Caco-2 (cell line): ENCODE results near the gene HS3ST4. TPM values are rescaled to one million over a fixed set of nuclear protein-coding genes. Genes with fewer than 3 reads are reported as not detected.
A peak's percentile ranks its signal among the peaks of the same experiment; 100 is the strongest.

Source experiments
- BruUV-seq: library from RNA; stranded (reverse); fragments of 400-500 nt; replicated peaks from 2 replicates; lab custom pipeline; 2021; lab: Mats Ljungman, UMichigan
- CTCF ChIA-PET: fragments of 300-600 bp; sonication (Branson Sonifier 250); formaldehyde crosslinking; loops from one replicate; lab custom pipeline; 2022; ENCODE audit warnings: antibody characterized with exemption; lab: Charles Lee
- POLR2A ChIA-PET: fragments of 300-600 bp; sonication (Branson Sonifier 250); formaldehyde crosslinking; loops from one replicate; lab custom pipeline; 2022; ENCODE audit warnings: antibody characterized with exemption; lab: Charles Lee
- DNase-seq, 2 experiments: peaks; one replicate each; pipeline versions ENCODE4 v3.0.0 to v3.0.0-alpha.2; 2020 to 2022
- H3K27me3 ChIP-seq: replicated peaks from 2 replicates; pipeline ENCODE4 v1.6.0; 2011; ENCODE audit warnings: low read length; ENCODE audit not compliant: control insufficient read depth, insufficient read depth
- H3K36me3 ChIP-seq: 2 replicates; pipeline ENCODE4 v1.5.1; 2011; ENCODE audit warnings: low read length; ENCODE audit not compliant: control insufficient read depth, insufficient read depth
- H3K4me1 ChIP-seq: fragments of 250-450 bp; sonication (Bioruptor Pico); 2 replicates; pipeline ENCODE4 v1.5.1; 2020; ENCODE audit warnings: mild to moderate bottlenecking
- H3K4me3 ChIP-seq: 2 replicates; pipeline ENCODE4 v1.5.1; 2011; ENCODE audit warnings: low read depth, mild to moderate bottlenecking, control low read depth, low read length
- H3K9me3 ChIP-seq: fragments of 250-450 bp; sonication (Bioruptor Pico); 2 replicates; pipeline ENCODE4 v1.5.1; 2020; ENCODE audit warnings: mild to moderate bottlenecking, moderate library complexity
- H3K27ac Mint-ChIP-seq: one replicate; pipeline ENCODE4 v1.8.0; 2022; ENCODE audit warnings: mixed read lengths; ENCODE audit not compliant: unreplicated experiment
- H3K27me3 Mint-ChIP-seq: one replicate; pipeline ENCODE4 v1.8.0; 2022; ENCODE audit warnings: mixed read lengths; ENCODE audit not compliant: insufficient read depth, unreplicated experiment
- H3K36me3 Mint-ChIP-seq: one replicate; pipeline ENCODE4 v1.8.0; 2022; ENCODE audit warnings: mild to moderate bottlenecking, mixed read lengths; ENCODE audit not compliant: insufficient read depth, unreplicated experiment
- H3K4me1 Mint-ChIP-seq: one replicate; pipeline ENCODE4 v1.8.0; 2022; ENCODE audit warnings: low read depth, mixed read lengths; ENCODE audit not compliant: unreplicated experiment
- H3K4me3 Mint-ChIP-seq: one replicate; pipeline ENCODE4 v1.8.0; 2022; ENCODE audit warnings: mild to moderate bottlenecking, moderate library complexity, mixed read lengths; ENCODE audit not compliant: unreplicated experiment
- H3K9me3 Mint-ChIP-seq: one replicate; pipeline ENCODE4 v1.8.0; 2022; ENCODE audit warnings: mixed read lengths; ENCODE audit not compliant: unreplicated experiment
- intact Hi-C: fragments of 100-400 bp; cut with micrococcal nuclease; formaldehyde crosslinking; loops from one replicate; pipeline ENCODE4 v1.10.0; 2022; ENCODE audit not compliant: unreplicated experiment
- total RNA-seq: library from RNA; stranded (reverse); gene quantifications from 2 replicates; pipeline ENCODE4 v1.2.3, GENCODE V29; 2022
- TF ChIP-seq, protein P1 (sequence below), 2 experiments: fragments of 200-600 bp in 1 of 2; IDR thresholded peaks; 1 replicate in 1 of 2; 2 replicates in 1 of 2; pipeline versions ENCODE4 v1.5.1 to v1.8.0; 2011 to 2022; ENCODE audit warnings: antibody characterized with exemption in 1 of 2, control low read depth in 1 of 2, inconsistent platforms in 1 of 2, low read depth in 1 of 2, low read length in 1 of 2, mild to moderate bottlenecking in 1 of 2, moderate library complexity in 1 of 2; ENCODE audit not compliant: insufficient read depth in 1 of 2, severe bottlenecking in 1 of 2, unreplicated experiment in 1 of 2

HS3ST4 gene
- total RNA-seq, 1 experiment from 2014 or later = 0.11 TPM

DNA sequence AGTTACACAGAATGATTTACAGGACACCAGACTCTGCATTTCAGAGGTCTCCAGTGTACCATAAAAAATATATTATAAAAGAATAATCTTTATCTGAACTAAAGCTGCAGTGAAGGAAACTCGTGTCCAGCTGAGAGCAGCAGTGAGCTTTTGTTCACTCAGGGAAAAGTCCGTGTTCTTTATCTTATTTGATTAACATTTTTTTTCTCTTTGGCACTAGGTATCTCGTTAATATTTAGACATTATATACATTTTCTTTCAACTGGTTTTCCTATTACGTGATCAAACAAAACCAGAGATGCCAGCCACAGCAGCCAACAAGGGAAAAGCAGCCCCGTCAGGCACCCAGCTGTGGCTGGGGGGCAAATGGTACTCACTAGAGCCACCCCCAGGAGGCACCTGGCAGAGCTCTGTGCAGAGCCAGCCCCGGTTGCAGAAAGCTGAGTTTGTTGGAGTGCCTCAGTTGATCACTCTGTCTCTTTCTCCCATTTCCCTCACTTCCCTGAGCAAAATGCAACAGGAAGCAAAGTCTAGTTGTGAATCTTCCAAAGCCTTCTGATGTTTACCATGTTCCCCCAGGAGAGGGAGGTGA is 1.1 kb upstream of the HS3ST4 start:
- Mint-ChIP-seq H3K36me3 (no peaks in the 10 kb centered on the region), H3K27ac (no peak overlapping the region), H3K4me3 (peak overlapping the region; percentile 61), H3K4me1 (no peaks in the 10 kb centered on the region), H3K27me3 (peaks cover 23% of the 10 kb centered on the region), H3K9me3 (no peaks in the 10 kb centered on the region)
- intact Hi-C loops = no loop called here
- no peak overlapping the region for H3K4me3 ChIP-seq
- POLR2A ChIA-PET = no interaction called here
- no peaks in the 10 kb centered on the region for H3K36me3 ChIP-seq
- TF ChIP-seq, protein P1, sequence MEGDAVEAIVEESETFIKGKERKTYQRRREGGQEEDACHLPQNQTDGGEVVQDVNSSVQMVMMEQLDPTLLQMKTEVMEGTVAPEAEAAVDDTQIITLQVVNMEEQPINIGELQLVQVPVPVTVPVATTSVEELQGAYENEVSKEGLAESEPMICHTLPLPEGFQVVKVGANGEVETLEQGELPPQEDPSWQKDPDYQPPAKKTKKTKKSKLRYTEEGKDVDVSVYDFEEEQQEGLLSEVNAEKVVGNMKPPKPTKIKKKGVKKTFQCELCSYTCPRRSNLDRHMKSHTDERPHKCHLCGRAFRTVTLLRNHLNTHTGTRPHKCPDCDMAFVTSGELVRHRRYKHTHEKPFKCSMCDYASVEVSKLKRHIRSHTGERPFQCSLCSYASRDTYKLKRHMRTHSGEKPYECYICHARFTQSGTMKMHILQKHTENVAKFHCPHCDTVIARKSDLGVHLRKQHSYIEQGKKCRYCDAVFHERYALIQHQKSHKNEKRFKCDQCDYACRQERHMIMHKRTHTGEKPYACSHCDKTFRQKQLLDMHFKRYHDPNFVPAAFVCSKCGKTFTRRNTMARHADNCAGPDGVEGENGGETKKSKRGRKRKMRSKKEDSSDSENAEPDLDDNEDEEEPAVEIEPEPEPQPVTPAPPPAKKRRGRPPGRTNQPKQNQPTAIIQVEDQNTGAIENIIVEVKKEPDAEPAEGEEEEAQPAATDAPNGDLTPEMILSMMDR (IDR thresholded peaks at IDR 0.05; ENCODE audit: insufficient read depth in 1 of 2, low read depth in 1 of 2, low read length in 1 of 2, severe bottlenecking in 1 of 2, unreplicated experiment in 1 of 2) = no peak
- H3K4me1 ChIP-seq = no peaks in the 10 kb centered on the region
- CTCF ChIA-PET = no interaction called here
- no peaks in the 10 kb centered on the region for H3K9me3 ChIP-seq
- DNase-seq = no peak
- BruUV-seq = no TSS peak
- H3K27me3 ChIP-seq = no peaks in the 10 kb centered on the region; the same call in 1 of the 2 replicates

DNA sequence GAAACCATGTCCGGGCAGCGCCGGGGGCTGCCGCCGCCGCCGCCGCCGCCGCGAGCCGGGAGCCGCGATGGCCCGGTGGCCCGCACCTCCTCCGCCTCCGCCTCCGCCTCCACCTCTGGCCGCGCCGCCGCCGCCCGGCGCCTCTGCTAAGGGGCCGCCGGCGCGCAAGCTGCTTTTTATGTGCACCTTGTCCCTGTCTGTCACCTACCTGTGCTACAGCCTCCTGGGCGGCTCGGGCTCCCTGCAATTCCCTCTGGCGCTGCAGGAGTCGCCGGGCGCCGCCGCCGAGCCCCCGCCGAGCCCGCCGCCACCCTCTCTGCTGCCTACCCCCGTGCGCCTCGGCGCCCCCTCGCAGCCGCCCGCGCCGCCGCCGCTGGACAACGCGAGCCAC is 587 bp downstream of the HS3ST4 start:
- H3K27me3 ChIP-seq = no peaks in the 10 kb centered on the region; the same call in 1 of the 2 replicates
- H3K9me3 ChIP-seq = no peaks in the 10 kb centered on the region
- Mint-ChIP-seq H3K4me1 (no peaks in the 10 kb centered on the region), H3K27me3 (peaks cover 17% of the 10 kb centered on the region), H3K4me3 (peak overlapping the region; percentile 61), H3K36me3 (no peaks in the 10 kb centered on the region), H3K27ac (no peak overlapping the region), H3K9me3 (no peaks in the 10 kb centered on the region)
- no peaks in the 10 kb centered on the region for H3K4me1 ChIP-seq
- intact Hi-C loops = no loop called here
- POLR2A ChIA-PET = no interaction called here
- CTCF ChIA-PET = interaction anchor here (0.6 kb wide), 1 partner anchor 160 kb away, joined by 3 read pairs; no protein-coding TSS in a partner anchor
- BruUV-seq = no TSS peak
- H3K36me3 ChIP-seq = no peaks in the 10 kb centered on the region
- H3K4me3 ChIP-seq = 0 out of 2 replicates have a peak overlapping the region, but pooled peaks have one; percentile 22
- no peak for DNase-seq
- TF ChIP-seq, protein P1 (IDR thresholded peaks at IDR 0.05; ENCODE audit: insufficient read depth in 1 of 2, low read depth in 1 of 2, low read length in 1 of 2, severe bottlenecking in 1 of 2, unreplicated experiment in 1 of 2) = no peak

DNA sequence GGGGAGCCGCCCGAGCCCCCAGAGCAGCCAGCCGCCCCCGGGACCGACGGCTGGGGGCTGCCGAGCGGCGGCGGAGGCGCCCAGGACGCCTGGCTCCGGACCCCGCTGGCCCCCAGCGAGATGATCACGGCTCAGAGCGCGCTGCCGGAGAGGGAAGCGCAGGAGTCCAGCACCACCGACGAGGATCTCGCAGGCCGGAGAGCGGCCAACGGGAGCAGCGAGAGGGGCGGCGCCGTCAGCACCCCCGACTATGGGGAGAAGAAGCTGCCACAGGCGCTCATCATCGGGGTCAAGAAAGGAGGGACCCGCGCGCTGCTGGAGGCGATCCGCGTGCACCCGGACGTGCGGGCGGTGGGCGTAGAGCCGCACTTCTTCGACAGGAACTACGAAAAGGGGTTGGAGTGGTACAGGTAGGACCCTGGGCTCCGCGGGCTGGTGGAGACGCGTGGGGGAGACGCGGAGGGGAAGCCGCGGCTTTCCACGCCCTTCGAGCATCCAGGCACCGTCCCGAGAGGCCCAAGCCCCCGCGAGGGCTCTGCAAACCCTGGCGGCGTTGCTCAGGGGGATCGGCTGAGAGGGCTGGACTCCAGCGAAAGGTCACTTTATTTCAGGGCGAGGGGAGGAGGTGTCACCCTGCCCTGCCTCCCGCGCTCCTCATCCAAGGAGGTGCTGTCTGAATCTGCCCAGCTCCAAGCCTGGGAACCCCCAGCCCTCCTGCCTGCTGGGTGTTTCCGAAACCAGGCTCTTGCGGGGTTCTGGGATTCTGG is 1.2 kb downstream of the HS3ST4 start:
- H3K4me3 Mint-ChIP-seq = no peak overlapping the region
- H3K36me3 ChIP-seq = no peaks in the 10 kb centered on the region
- H3K9me3 Mint-ChIP-seq = no peaks in the 10 kb centered on the region
- no TSS peak for BruUV-seq
- DNase-seq = no peak
- H3K9me3 ChIP-seq = no peaks in the 10 kb centered on the region
- CTCF ChIA-PET = interaction anchor here (0.6 kb wide), 1 partner anchor 159 kb away, joined by 3 read pairs; no protein-coding TSS in a partner anchor
- no peaks in the 10 kb centered on the region for H3K4me1 ChIP-seq
- POLR2A ChIA-PET = no interaction called here
- H3K27ac Mint-ChIP-seq = no peak overlapping the region
- intact Hi-C loops = no loop called here
- H3K4me3 ChIP-seq = 0 out of 2 replicates have a peak overlapping the region, but pooled peaks have one; percentile 6
- H3K36me3 Mint-ChIP-seq = no peaks in the 10 kb centered on the region
- no peaks in the 10 kb centered on the region for H3K4me1 Mint-ChIP-seq
- TF ChIP-seq, protein P1 (IDR thresholded peaks at IDR 0.05; ENCODE audit: insufficient read depth in 1 of 2, low read depth in 1 of 2, low read length in 1 of 2, severe bottlenecking in 1 of 2, unreplicated experiment in 1 of 2) = no peak
- H3K27me3 ChIP-seq = no peaks in the 10 kb centered on the region; the same call in 1 of the 2 replicates
- peaks cover 17% of the 10 kb centered on the region for H3K27me3 Mint-ChIP-seq
